NT2/D1 (cell line): ENCODE data around the gene CES2.

Source experiments
- SUZ12 ChIP-seq: IDR thresholded peaks from 2 replicates; pipeline ENCODE4 v1.6.1; 2011; ENCODE audit not compliant: insufficient read length, insufficient read depth; ENCODE audit errors: extremely low read depth
- YY1 ChIP-seq: IDR thresholded peaks from 2 replicates; pipeline ENCODE4 v1.6.1; 2011; ENCODE audit not compliant: insufficient read length, insufficient read depth
- ZNF274 ChIP-seq: IDR thresholded peaks from 2 replicates; pipeline ENCODE4 v1.6.1; 2011; ENCODE audit warnings: mild to moderate bottlenecking, low read depth, low read length

- TF ChIP-seq ZNF274 (no peak), YY1 (no peak), SUZ12 (no peak)
Observed at GRCh38 chr16:66899945-66900710, 35.2 kb upstream of the CES2 start.
